HG03066 (cell line): ENCODE data around the gene MIF.
"Not testable (repeated sequence)": the region's sequence is repeated elsewhere in the genome, so short reads cannot be mapped to it uniquely, and the experiment has no call there.

ENCODE experiments used
- ATAC-seq: cut with Tn5 transposase; IDR thresholded peaks from one replicate; pipeline ENCODE4 v1.9.1; 2021; ENCODE audit warnings: low read depth; ENCODE audit not compliant: unreplicated experiment

Gene MIF

DNA sequence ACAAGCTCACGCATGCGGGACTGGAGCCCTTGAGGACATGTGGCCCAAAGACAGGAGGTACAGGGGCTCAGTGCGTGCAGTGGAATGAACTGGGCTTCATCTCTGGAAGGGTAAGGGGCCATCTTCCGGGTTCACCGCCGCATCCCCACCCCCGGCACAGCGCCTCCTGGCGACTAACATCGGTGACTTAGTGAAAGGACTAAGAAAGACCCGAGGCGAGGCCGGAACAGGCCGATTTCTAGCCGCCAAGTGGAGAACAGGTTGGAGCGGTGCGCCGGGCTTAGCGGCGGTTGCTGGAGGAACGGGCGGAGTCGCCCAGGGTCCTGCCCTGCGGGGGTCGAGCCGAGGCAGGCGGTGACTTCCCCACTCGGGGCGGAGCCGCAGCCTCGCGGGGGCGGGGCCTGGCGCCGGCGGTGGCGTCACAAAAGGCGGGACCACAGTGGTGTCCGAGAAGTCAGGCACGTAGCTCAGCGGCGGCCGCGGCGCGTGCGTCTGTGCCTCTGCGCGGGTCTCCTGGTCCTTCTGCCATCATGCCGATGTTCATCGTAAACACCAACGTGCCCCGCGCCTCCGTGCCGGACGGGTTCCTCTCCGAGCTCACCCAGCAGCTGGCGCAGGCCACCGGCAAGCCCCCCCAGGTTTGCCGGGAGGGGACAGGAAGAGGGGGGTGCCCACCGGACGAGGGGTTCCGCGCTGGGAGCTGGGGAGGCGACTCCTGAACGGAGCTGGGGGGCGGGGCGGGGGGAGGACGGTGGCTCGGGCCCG is at the start of gene MIF:
MIF (plus strand) TSS at position 439 of the 765 bp plus-strand sequence; CDS start at position 531, 92 bp downstream.
- ATAC-seq, result peak; percentile 74

DNA sequence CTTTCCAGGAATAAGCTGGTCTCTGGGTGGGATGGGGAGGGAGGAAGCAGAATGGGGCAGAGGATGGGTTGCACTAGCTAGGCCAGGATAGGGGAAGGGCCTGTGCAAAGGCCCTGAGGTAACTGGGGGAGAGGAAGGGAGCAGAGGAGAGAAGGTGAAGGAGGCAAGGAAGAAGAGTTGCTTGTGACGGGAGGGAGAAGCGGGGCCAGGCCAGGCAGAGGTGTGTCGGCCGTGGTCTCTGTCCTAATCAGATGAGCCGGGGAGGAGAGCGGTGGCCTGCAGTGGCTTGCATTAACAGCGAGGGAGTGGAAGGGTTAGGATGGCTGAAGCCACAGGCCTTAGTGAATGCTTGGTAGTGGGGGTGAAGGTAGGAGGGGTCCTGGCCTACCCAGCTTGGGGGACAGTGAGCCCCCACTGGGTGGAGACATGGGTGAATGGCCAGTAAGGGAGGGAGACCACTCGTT is 49.4 kb upstream of the MIF start:
- no peak for ATAC-seq

DNA sequence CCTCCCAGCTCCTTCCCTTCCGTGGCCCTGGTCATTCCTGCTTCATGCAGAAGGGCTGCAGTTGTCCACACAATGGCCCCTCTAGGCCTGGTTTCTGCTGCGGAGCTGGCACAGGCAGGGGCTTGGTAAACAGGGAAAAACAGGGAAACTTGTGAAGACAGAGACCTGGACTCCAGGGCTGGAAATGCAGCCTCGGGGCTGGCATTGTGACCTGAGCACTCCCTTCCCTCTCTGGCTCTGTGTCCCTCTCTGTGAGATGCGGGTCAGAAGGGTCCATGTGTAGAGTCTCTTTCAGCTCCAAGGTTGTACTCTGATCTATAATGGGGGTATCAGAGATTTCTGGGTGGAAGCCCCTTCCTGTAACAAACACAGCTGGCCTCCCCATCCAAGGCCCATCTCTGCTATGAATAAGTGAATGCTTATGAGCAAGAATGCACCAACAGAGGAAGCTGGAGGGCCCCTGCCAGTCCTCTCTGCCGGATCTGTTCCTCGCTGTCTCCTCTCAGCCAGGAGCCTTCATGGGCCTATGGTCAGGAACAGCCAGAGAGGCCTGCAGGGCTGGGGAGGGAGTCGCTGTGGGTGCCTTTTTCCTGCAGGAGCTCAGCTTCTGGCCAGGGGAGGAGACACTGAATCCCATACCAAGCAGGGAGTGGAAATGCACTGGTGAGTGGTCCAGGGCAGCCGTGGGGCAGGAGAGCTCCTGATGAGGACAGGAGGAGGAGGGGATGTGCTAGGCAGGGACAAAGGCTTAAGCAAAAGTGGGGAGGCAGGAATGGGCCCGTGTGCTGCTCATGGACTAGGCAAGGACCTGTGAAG is 48.7 kb upstream of the MIF start:
- no peak for ATAC-seq

DNA sequence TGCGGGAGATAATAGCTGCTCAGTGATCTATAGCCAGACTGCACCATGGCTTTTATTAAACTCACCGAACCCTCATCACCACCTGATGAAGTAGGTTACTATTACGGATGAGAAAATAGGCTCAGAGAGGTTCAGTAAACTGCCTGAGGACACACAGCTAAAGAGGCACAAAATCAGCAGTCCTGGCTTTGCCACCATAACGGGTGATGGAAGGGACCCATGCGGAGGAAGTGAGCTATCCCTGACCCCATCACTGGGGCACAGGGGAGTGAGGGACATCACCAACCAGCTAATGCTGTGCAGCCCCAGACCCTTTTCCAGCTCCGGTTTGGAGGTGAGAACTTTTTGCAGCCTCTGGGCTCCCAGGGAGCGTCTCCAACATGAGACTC is 48.1 kb upstream of the MIF start:
- no peak for ATAC-seq

DNA sequence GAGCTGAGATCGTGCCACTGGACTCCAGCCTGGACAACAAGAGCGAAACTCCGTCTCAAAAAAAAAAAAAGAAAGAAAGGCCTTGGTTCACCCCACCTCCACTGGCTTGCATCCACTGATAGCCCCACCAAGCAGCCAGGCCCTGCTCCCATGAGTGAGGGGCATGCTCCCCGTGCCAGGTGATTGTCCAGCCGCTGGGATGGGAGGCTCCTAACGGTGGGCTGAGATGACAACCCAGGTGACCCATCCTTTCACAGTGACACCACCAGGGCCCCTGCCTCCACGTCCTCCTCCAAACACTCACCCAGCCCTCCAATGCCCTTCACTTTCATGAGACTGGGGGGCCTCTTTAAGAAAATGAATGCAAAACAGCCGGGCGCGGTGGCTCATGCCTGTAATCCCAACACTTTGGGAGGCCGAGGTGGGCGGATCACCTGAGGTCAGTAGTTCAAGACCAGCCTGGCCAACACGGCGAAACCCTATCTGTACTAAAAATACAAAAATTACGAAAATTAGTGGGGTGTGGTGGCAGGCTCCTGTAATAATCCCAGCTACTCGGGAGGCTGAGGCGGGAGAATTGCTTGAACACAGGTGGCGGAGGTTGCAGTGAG is 46.8 kb upstream of the MIF start:
- ATAC-seq, result no peak

DNA sequence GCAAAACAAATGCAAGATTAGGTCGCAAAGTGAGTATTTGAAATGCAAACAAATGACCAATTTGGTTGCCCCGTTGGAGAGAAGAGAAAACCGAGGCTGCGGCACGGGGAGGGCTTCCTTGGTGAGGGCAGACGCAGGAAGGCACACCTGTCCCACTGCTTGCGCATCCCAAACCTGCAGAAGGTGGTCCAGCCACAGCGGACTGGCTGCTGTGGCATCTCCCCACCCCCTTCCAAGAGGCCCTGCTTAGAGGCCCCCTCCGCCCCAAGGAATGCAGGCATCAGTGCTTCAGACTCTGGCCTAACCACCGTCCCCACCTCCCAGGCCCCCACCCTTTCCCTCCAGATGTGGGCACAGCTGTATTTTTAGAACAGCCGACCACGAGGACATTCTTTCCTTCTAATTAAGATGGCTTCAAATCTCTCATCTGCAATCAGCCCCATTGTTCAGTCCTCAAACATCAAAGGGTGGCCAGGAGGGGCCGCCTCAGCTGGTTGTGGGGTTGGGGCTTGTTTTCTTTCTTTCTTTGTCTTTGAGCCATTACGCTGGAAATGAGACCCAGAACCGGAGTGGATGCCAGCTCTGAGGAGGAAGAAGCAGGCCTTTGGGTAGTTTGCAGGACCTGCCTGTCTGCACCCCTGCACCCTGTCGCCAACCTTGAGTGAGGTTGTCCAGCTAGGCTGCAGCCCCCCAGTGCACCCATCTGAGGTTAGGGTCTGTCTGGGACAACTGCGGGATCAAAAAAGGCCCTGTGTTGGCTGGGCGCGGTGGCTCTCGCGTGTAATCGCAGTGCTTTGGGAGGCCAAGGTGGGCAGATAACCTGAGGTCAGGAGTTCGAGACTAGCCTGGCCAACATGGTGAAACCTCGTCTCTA is 46.0 kb upstream of the MIF start:
- no peak for ATAC-seq

DNA sequence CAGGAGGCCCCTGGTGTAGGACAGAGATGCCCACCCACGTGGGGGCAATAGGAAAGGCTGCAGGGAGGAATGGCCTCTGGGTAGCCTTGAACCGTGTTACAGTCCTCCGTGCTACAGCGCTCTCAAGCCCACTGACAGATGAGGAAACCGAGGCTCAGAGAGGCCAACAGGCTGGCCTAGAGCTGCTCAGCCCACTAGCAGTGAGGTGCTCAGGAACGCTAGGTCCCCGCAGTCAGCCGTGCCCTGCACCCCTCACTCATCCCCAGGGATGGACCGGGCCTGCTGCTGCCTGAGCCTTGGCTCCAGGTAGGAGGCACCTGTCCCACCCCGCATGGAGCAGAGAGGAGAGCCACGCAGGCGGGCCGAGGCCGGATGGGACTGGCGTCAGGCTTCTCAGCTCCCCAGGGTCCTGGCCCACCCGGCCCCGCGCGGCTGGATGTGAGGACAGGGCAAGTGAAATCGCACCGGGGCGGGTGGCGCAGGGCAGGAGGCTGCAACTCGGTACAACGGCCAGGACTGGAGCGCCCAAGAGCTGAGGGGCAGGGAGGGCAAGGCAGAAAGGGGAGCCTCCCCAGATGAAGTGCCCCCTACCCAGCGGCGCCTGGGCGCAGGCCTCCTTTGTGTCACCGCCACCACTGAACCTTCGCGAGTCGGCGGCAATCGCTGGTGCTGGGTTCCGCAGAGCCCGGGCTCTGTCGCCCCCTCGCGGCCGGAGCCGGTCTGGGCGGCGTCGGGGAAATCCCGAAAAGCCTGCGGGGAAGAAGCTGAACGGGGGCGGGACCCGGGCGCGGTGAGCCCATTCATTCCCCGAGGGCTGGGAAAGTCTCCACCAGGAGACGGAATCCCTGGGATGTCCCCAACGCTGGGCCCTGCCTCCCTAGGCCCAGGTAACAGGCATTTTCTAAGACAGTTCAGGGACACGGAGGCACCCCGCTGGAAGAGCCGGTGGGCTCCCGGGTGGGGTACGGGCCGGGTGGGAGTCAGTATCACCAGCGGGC is 44.9 kb upstream of the MIF start:
- ATAC-seq, result no peak

DNA sequence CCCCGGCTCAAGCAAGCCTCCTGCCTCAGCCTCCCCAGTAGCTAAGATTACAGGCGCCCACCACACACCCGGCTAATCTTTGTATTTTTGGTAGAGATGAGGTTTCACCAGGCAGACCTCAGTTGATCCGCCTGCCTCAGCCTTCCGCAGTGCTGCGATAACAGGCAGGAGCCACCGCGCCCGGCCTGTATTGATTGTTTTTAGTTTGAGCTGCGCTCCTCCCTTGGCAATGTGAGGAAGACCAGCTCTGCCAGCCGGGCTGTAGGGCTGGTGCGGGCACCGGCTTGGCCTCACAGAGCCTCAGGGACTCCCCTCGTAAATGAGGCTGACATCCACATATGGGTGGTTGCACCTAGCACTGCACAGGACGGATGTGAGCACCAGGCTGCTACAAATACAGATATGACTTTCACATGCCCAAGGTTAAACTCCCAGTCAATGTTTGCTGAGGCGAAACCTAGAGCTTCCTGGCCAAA is 44.0 kb upstream of the MIF start:
- ATAC-seq, result peak; percentile 52

DNA sequence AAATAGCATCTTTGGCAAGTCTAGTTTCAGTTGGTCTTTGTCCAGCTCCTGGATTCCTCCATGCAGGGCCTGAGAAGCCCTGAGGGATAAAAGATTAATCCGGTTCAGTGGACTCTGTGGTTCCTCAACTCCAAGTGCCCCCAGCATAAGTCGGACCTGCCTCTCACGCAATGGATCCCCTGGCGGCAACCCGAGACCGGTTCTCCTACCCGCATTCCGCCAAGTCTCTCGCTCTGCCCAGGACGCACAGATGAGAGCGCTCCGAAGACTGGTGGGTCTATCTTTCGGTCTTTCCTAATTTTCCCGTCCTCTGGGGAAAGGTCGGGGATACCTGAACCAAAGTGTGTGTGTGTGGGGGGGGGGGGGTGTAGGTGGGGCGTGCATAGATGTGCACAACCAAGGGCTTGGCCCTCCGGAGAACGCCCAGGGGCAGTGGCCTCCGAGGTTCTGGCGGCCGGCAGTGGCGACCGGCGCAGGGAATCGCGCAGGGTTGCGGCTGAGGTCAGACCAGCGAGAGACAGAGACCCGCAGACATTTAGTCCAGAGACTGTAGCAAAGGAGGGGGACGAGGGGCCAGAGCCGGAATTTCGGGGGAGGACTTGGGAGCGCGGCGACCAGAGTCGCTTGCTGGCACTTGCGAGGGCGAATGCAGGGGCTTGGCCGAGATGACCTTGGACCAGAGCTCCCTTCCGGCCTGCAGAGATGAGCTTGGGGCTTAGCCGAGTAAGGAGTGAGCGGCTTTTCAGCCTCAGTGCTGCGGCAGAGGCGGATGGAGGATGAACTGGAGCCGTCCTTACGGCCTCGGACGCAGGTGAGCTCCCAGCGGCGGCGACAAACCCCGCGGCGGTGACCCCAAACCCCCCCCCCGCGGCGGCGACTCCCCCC is 37.2 kb upstream of the MIF start:
- ATAC-seq, result peak; percentile 43

DNA sequence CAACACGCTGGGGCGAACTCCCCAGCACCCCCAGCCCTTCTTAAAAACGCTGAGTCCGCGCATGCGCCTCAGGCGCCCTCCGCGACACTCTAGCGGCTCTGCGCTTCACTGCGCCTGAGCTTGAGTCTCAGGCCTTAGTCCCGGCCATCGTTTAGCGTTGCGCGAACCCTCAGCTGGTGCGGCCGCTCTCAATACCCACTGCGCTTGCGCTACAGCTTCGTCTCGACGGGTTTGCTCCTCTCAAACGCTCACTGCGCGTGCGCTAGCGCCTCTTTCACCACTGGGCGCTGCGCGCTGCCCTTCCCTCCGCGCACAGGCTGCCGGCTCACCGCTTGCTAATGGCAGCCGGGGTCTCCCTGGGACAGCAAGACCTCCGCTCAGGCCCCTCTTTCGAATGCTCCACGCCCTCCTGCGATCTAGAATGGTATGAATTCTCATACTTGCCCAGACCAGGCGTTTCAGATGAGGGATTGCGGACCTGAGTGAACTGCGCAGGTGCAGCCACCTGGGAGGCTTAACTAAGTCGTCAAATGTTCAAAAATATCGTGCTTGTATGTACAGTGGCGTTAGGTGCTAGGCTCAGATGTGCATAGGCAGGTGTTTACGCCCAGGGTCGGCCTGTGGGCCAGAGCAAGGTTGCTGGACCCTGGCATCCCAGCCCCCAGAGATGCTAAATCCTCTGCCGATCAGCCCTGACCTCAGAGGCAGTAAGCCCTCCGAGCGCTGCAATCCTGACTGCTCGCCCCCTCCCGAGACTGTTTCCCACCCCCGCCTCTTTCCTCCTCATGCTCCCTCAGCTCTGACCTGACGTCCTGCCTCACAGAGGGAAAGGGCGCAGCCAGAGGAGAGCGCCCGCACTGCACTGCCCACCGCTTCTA is 36.3 kb upstream of the MIF start, which contains the start of gene SLC2A11:
SLC2A11 (plus strand) TSS at position 270 of the 878 bp plus-strand sequence; CDS start at position 395, 125 bp downstream.
- ATAC-seq, result peak; percentile 84

DNA sequence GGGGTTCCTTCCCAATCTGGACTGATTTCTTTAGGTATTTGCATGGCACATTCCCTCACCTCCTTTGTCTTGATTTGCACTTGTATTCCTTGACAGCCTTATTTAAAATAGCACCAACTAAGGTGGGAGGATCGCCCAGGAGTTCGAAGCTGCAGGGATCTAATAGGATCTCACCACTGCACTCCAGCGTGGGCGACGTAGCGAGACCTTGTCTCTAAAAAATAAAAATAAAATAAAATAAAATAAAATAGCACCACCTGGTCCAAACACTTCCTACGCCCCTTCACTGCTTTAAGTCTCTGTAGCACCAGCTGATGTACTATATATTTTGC is 35.7 kb upstream of the MIF start:
- no peak for ATAC-seq

DNA sequence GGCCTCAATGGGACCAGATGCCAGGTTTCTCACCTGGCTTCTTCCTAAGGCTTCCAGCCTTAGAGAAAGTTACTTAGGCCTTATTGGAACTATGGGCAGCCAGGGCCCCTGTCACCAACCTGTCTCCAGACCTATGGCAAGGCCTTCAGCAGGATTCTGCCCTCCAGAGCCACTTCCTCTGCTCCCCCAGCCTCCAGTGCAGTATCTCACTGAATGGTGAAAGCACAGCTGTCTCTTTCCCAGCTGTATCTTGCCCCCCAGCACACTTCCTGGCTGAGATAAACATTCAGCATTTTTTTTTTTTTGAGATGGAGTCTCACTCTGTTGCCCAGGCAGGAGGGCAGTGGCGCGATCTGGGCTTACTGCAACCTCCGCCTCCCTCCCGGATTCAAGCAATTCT is 35.0 kb upstream of the MIF start:
- no peak for ATAC-seq

DNA sequence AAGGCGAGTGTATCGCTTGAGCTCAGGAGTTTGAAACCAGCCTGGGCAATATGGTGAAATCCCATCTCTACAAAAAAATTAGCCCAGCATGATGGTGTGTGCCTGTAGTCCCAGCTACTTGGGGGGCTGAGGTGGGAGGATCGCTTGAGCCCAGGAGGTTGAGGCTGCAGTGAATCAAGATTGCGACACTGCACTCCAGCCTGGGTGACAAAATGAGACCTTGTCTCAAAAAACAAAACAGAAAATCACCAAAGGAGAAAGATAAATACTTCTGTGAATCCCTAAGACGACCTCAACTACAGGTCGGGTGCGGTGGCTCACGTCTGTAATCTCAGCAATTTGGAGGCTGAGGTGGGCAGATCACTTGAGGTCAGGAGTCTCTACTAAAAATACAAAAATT is 34.0 kb upstream of the MIF start:
- not testable (repeated sequence) for ATAC-seq

DNA sequence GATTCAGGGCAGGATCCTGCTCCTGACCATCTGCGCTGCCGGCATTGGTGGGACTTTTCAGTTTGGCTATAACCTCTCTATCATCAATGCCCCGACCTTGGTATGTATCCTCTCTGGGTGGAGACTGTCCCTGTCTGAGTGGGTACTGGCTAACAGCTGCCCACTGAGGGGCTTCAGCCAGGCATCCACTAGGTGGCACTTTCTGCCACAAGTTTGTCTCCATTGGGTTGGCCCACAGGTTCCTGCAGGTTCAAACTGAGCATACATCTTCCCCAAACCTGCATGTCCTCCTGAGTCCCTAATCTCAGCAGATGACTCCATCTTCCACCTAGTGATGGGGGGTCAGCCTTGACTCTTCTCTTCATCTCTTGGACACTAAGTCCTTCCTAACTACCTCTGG is 32.1 kb upstream of the MIF start:
- no peak for ATAC-seq

DNA sequence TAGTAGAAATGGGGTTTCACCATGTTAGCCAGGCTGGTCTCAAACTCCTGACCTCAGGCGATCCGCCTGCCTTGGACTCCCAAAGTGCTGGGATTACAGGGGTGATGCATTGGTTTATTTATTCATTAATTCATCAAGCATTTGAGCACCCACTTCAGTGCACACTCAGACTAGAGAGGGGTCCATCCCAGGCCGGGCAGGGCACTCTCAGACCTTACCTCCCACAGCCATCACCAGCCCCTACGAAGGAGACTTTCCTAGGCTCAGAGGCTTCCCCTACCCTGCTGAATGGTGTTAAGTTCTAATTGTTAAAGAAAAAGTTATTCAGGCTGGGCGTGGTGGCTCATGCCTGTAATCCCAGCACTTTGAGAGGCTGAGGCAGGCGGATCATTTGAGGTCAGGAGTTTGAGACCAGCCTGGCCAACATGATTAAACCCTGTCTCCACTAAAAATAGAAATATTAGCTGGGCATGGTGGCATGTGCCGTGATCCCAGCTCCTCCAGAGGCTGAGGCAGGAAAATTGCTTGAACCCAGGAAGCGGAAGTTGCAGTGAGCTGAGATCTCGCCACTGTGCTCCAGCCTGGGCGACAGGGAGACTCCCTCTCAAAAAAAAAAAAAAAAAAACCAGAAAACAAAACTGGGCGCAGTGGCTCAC is 29.6 kb upstream of the MIF start:
- not testable (repeated sequence) for ATAC-seq

DNA sequence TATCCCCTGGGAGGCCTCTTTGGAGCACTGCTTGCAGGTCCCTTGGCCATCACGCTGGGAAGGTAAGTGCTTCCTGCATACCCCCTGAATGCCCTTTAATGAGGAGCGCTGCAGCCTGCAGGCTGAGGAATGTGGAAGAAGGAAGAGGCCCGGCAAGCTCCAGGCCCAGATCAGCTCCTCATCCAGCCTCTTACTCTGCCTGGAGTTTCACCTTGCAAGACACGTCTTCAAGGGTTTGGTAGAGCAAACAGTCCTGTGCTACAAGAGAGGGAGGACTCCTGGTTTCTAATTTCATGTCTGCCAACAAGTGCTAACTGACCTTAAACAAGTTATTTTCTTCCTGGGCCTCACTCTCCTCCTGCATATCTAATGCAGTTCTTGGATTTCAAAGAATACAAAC is 25.6 kb upstream of the MIF start:
- no peak for ATAC-seq

DNA sequence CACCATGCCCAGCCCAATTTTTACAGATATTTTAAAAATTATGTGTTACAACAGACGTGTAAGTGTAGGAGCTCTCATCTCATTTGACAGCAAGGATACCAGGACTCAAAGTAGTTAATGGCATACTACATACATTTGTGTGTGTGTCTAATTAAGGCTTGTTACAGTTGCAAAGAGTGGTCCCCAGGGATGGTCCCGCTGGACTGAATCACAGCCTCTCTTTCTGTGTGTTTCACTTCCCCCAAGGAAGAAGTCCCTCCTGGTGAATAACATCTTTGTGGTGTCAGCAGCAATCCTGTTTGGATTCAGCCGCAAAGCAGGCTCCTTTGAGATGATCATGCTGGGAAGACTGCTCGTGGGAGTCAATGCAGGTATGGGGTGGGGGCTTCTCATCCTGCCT is 19.3 kb upstream of the MIF start:
- no peak for ATAC-seq
